Measurements from ENCODE around the gene PDIA6. TPM values are rescaled to one million over a fixed set of nuclear protein-coding genes. Genes with fewer than 3 reads are reported as not detected.

PDIA6 gene
- total and polyA plus RNA-seq, 2 experiments from 2014 or later: 214 to 548 TPM

DNA sequence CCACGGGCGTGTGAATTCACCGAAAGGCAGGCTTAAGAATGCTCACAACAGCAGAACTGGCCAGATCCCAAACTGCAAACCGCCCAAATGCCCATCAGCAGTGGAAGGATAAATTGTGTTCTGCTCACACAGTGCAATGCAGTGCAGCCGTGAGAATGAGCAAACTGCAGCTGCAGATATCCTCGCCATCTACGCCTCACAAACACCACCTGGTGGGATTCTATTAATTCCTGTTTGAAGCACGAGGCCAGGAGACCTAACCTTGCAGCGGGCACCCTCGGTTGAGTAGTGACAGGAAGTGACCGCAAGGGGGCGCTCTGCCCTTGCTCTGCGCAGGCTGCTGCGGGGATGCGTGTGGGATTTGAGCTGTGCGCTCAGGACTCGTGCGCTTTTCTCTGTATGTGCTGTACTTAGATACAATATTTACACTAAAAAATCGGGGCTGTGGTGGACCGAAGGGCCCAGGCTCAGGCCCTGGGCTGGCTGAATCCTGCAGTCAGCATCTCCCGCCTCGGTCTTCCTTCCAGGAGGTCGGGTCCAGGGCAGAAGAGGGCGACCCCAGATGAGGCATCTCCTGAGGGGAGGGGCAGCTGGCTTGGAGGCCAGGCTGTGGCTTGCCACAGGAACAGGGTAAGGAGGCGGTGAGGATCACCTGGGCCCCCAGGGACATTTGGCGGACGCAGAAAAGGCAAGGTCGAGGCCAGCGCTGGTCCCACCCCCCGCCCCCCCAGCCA, 19.8 kb upstream of the PDIA6 start:
- TF ChIP-seq, protein P1, sequence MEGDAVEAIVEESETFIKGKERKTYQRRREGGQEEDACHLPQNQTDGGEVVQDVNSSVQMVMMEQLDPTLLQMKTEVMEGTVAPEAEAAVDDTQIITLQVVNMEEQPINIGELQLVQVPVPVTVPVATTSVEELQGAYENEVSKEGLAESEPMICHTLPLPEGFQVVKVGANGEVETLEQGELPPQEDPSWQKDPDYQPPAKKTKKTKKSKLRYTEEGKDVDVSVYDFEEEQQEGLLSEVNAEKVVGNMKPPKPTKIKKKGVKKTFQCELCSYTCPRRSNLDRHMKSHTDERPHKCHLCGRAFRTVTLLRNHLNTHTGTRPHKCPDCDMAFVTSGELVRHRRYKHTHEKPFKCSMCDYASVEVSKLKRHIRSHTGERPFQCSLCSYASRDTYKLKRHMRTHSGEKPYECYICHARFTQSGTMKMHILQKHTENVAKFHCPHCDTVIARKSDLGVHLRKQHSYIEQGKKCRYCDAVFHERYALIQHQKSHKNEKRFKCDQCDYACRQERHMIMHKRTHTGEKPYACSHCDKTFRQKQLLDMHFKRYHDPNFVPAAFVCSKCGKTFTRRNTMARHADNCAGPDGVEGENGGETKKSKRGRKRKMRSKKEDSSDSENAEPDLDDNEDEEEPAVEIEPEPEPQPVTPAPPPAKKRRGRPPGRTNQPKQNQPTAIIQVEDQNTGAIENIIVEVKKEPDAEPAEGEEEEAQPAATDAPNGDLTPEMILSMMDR (IDR thresholded peaks at IDR 0.05; ENCODE audit: low read depth, low read length): peak; percentile 95
- Histone ChIP-seq H3K4me1 (ENCODE audit: low read depth) (peaks cover 11% of the 10 kb centered on the region), H3K36me3 (no peaks in the 10 kb centered on the region), H3K27ac (no peak overlapping the region), H3K4me3 (no peak overlapping the region), H3K9me3 (ENCODE audit: low read depth) (no peaks in the 10 kb centered on the region), H3K27me3 (peaks cover 3% of the 10 kb centered on the region)
- DNase-seq (ENCODE audit: low read depth in 1 of 2, low spot score in 1 of 2): peak; percentile 84 to 90

DNA sequence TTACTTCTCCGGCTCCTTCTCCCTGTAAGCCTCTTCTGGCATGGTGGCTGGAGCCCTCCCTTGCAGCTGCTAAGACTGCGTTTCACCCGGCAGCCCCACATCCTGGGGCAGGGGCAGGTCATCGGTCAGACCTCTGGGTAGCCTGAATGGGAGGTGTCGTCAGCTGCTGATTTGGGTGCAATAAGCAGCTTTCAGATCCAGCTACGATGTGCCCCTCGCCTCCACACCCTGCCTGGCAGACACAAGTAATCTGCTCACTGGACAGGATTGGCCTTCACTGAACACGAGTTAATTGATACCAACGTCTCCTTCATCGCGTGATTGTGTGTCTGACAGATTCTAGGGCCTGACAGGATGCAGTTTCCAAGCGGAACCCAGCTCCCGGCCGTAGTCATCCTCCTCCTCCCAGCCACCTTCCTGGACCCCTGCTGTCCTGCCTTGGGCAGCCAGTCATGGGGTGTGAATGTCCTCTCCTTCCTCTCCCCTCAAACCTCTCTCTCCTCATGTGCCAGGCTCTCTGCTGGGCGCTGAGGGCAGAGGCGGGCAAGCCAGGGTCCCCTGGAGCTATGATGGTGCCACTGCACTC, 18.9 kb upstream of the PDIA6 start:
- Histone ChIP-seq H3K9me3 (ENCODE audit: low read depth) (no peaks in the 10 kb centered on the region), H3K36me3 (no peaks in the 10 kb centered on the region), H3K4me1 (ENCODE audit: low read depth) (peaks cover 11% of the 10 kb centered on the region), H3K27ac (no peak overlapping the region), H3K4me3 (no peak overlapping the region), H3K27me3 (peaks cover 3% of the 10 kb centered on the region)
- TF ChIP-seq, protein P1 (IDR thresholded peaks at IDR 0.05; ENCODE audit: low read depth, low read length): no peak
- no peak for DNase-seq (ENCODE audit: low read depth in 1 of 2, low spot score in 1 of 2)

DNA sequence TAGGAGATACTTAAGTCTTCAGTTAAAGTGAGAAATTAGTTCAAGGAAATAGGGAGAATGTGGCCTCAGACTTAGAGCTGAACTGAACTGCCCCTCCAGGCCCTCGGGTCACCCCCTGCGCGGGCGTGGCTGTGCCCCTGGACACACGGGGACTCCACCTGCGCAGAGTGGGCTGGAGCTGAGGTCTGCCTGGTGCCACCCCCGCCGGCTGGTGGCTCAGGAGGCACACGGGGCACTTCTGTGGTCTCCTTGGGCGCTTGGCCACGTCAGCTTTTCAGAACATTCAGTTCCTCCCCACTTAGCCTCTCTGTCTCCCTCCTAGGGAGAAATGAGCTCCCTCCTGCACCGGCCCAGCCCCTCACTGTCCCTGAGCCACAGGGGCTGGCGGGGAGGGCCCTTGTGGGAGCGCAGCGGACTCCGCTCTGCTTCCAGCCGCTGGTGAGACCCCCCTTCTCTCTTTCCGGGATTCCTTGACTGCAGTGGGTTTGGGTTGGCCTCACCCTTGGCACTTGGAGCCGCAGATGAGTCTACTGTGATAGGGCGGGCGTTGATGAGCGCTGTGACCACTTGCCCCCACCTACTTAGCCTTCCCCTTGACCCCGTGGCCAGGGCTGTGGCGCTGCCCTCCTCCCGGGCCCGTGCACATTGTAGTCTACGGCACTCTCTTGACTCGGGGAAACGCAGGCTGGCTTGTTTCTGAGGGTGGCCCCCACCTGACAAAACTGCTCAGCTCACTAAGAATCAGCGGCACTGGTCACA, 18.2 kb upstream of the PDIA6 start:
- TF ChIP-seq, protein P1 (IDR thresholded peaks at IDR 0.05; ENCODE audit: low read depth, low read length): no peak
- Histone ChIP-seq H3K9me3 (ENCODE audit: low read depth) (no peaks in the 10 kb centered on the region), H3K36me3 (no peaks in the 10 kb centered on the region), H3K27ac (no peak overlapping the region), H3K4me3 (no peak overlapping the region), H3K27me3 (peaks cover 3% of the 10 kb centered on the region), H3K4me1 (ENCODE audit: low read depth) (peaks cover 11% of the 10 kb centered on the region)
- DNase-seq (ENCODE audit: low read depth in 1 of 2, low spot score in 1 of 2): no peak

GRCh38 chr2:10830203-10830602, 17.6 kb upstream of the PDIA6 start:
- H3K36me3 ChIP-seq: no peaks in the 10 kb centered on the region
- peaks cover 3% of the 10 kb centered on the region for H3K27me3 ChIP-seq
- H3K4me1 ChIP-seq (ENCODE audit: low read depth): peaks cover 11% of the 10 kb centered on the region
- H3K27ac ChIP-seq: no peak overlapping the region
- DNase-seq (ENCODE audit: low read depth in 1 of 2, low spot score in 1 of 2): no peak
- H3K4me3 ChIP-seq: no peak overlapping the region
- no peaks in the 10 kb centered on the region for H3K9me3 ChIP-seq (ENCODE audit: low read depth)
- TF ChIP-seq, protein P1 (IDR thresholded peaks at IDR 0.05; ENCODE audit: low read depth, low read length): no peak

GRCh38 chr2:10829299-10829698, 16.7 kb upstream of the PDIA6 start:
- H3K4me1 ChIP-seq (ENCODE audit: low read depth): peaks cover 10% of the 10 kb centered on the region
- DNase-seq (ENCODE audit: low read depth in 1 of 2, low spot score in 1 of 2): no peak
- no peaks in the 10 kb centered on the region for H3K9me3 ChIP-seq (ENCODE audit: low read depth)
- H3K36me3 ChIP-seq: no peaks in the 10 kb centered on the region
- TF ChIP-seq, protein P1 (IDR thresholded peaks at IDR 0.05; ENCODE audit: low read depth, low read length): no peak
- no peak overlapping the region for H3K4me3 ChIP-seq
- peaks cover 3% of the 10 kb centered on the region for H3K27me3 ChIP-seq
- no peak overlapping the region for H3K27ac ChIP-seq
